Stimulated activated naive B cell treated with anti-CD40 and anti-IgM and Interleukin-4, amounts not matched to agents 10 μg/mL and 1 μg/mL and 100 μg/mL, for 72 hours (primary cell): ENCODE results near the gene NAT16.
A peak's percentile ranks its signal among the peaks of the same experiment; 100 is the strongest.
"Not testable (repeated sequence)": the region's sequence is repeated elsewhere in the genome, so short reads cannot be mapped to it uniquely, and the experiment has no call there.

Source experiments
- ATAC-seq, 2 donors: fragments of 150-1000 bp; cut with Tn5 transposase; replicated peaks; 2 replicates each; pipeline ENCODE4 v1.10.0; 2021; ENCODE audit warnings: moderate library complexity in 1 of 2
- DNase-seq: peaks from one replicate; pipeline ENCODE4 v3.0.0; 2021
- H3K27ac Mint-ChIP-seq: one replicate; pipeline ENCODE4 v1.8.0; 2022; ENCODE audit warnings: mild to moderate bottlenecking, mixed read lengths
- H3K27me3 Mint-ChIP-seq, 2 donors: one replicate each; pipeline ENCODE4 v1.8.0; 2022; ENCODE audit warnings: mixed read lengths in 2 of 2
- H3K36me3 Mint-ChIP-seq, 2 donors: one replicate each; pipeline ENCODE4 v1.8.0; 2022; ENCODE audit warnings: mixed read lengths in 2 of 2, mild to moderate bottlenecking in 1 of 2
- H3K4me1 Mint-ChIP-seq, 2 donors: one replicate each; pipeline ENCODE4 v1.8.0; 2022; ENCODE audit warnings: mixed read lengths in 2 of 2, mild to moderate bottlenecking in 1 of 2
- H3K4me3 Mint-ChIP-seq, 2 donors: one replicate each; pipeline ENCODE4 v1.8.0; 2022; ENCODE audit warnings: mild to moderate bottlenecking in 2 of 2, mixed read lengths in 2 of 2, moderate library complexity in 1 of 2
- H3K9me3 Mint-ChIP-seq, 2 donors: one replicate each; pipeline ENCODE4 v1.8.0; 2022; ENCODE audit warnings: mixed read lengths in 2 of 2, mild to moderate bottlenecking in 1 of 2

NAT16 gene

DNA sequence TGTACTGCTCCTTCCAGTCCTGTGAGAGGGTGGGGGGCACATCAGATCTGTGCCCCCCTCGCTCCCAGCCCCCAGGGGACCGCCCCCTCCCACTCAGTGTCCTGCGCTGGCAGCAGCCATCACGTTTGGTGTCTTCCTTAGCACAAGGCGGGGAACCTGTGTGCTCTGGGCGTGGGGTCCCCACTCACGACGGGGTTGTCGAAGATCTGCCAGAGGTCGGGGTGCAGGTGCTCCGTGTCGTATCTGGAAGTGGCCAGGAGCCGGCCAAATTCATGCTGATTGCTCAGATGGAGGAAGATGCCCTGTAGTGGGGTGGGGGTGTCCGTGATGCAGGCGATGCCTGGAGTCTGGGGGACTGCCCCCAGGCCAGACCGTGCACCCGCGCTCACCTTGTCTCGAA is 30.1 kb upstream of the NAT16 start:
- no peaks in the 10 kb centered on the region for H3K27me3 Mint-ChIP-seq
- no peak for ATAC-seq

DNA sequence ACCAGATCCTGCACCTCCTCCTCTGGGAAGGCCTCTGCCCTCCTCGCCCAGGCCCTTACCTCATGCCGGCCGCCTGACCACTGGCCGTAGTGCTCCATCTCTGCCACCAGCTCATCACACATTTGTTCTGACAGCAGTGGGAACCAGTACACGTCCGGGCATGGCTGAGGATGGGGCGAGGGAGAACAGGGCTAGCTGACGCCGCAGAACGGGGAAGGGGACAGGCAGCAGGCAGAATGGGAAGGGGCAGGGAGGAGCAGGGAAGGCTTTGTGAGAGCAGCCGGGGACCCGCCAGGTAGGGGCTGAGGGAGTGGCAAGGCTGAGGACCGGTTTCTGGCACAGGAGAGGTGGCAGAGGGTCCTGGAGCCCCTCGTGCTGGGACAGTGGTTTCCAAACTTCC is 28.7 kb upstream of the NAT16 start:
- DNase-seq (no peak), ATAC-seq (no peak)
- Mint-ChIP-seq H3K36me3 (peaks cover 47 to 52% of the 10 kb centered on the region in 2 donors), H3K4me1 (peaks cover 8 to 10% of the 10 kb centered on the region in 2 donors), H3K27ac (no peak overlapping the region), H3K4me3 (no peak overlapping the region), H3K27me3 (peaks cover 0 to 4% of the 10 kb centered on the region in 2 donors), H3K9me3 (no peaks in the 10 kb centered on the region)

More for the DNA sequence above, 30.1 kb upstream of the NAT16 start:
- no peak overlapping the region for H3K27ac Mint-ChIP-seq
- H3K4me1 Mint-ChIP-seq = peaks cover 8 to 9% of the 10 kb centered on the region in 2 donors
- H3K9me3 Mint-ChIP-seq = no peaks in the 10 kb centered on the region
- no peak for DNase-seq
- H3K36me3 Mint-ChIP-seq = peaks cover 52 to 61% of the 10 kb centered on the region in 2 donors
- H3K4me3 Mint-ChIP-seq = no peak overlapping the region

DNA sequence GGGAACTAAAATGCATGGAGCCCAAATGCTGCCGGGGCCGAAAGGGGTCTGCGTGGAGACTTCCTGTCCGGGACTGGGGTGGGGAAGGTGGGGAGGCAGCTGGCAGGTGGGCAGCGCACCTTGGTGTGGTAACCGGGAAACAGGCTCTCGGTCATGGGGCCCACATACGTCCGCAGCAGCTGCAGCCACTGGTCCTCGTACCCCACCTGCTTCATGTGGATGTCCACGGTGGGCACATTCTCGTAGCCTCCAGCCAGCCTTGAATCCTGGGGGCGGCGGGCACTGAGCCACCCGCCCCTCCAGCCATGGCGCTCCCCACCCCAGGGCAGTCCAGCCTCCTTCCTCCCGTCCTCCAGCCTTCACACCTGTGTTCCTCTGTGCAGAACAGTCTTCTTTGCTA is 27.4 kb upstream of the NAT16 start:
- Mint-ChIP-seq H3K27me3 (peaks cover 7 to 14% of the 10 kb centered on the region in 2 donors), H3K27ac (no peak overlapping the region), H3K4me1 (peaks cover 14 to 21% of the 10 kb centered on the region in 2 donors), H3K36me3 (peaks cover 47 to 52% of the 10 kb centered on the region in 2 donors), H3K4me3 (no peak overlapping the region), H3K9me3 (no peaks in the 10 kb centered on the region)
- DNase-seq (no peak), ATAC-seq (no peak)

DNA sequence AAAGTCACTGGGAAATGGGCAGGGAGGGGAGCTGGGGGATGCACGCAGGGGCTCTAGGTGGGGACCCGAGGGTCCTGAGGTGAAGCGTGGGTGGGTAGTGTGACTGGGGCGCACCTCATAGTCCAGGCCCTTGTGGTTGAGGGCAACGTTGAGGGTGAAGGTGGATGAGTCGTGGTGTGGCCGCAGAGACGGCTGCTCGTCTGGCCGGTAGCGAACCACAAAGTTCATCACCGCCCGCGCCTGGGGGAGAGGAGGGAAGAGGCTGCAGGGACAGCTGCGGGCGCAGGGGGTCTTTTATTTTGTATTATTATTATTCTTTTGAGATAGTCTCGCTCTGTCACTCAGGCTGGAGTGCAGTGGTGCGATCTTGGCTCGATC is 26.6 kb upstream of the NAT16 start:
- Mint-ChIP-seq H3K36me3 (peaks cover 39 to 44% of the 10 kb centered on the region in 2 donors), H3K27me3 (peaks cover 12 to 16% of the 10 kb centered on the region in 2 donors), H3K9me3 (no peaks in the 10 kb centered on the region), H3K4me3 (no peak overlapping the region), H3K4me1 (peaks cover 14 to 25% of the 10 kb centered on the region in 2 donors), H3K27ac (no peak overlapping the region)
- DNase-seq (no peak), ATAC-seq (no peak)

DNA sequence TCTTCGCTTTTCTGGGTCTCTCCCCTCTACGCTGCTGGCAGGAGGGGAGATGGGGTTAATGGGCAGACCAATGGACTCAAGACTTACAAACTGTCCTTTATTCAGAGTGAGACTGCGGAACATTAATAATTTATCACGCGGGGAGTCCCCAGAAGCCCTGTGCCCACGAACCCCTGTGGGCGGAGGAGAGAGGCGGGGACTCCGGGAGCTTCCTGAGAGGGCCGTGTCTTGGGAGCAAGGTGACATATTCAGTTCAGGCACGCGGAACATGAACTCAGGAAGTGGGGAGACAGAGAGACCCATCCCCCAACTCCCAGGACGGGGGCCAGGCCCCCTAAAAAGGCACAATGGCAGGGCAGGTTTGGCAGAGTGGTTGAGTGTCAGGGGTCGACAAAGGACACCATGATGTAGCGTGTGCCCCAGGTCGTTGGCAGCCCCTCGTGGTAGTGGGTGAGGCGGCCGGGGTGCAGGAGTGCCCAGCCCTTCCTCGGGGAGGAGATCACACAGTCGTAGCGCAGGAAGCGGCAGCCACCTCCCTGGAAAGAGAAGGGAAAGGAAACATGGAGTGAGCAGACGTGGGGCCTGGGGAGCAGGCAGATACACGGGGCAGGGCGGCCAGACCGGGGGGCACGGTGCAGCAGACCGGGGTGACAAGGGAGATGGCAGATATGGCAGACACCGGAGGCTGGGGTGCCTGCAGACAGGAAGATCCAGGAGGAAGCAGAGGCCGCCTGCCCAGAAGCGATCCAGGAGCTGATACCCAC is 26.0 kb upstream of the NAT16 start:
- peaks cover 15 to 30% of the 10 kb centered on the region in 2 donors for H3K4me1 Mint-ChIP-seq
- H3K27me3 Mint-ChIP-seq = peaks cover 17 to 21% of the 10 kb centered on the region in 2 donors
- DNase-seq (no peak), ATAC-seq (no peak)
- no peaks in the 10 kb centered on the region for H3K9me3 Mint-ChIP-seq
- H3K4me3 Mint-ChIP-seq = no peak overlapping the region
- H3K27ac Mint-ChIP-seq = peak overlapping the region; percentile 76
- peaks cover 34 to 42% of the 10 kb centered on the region in 2 donors for H3K36me3 Mint-ChIP-seq

DNA sequence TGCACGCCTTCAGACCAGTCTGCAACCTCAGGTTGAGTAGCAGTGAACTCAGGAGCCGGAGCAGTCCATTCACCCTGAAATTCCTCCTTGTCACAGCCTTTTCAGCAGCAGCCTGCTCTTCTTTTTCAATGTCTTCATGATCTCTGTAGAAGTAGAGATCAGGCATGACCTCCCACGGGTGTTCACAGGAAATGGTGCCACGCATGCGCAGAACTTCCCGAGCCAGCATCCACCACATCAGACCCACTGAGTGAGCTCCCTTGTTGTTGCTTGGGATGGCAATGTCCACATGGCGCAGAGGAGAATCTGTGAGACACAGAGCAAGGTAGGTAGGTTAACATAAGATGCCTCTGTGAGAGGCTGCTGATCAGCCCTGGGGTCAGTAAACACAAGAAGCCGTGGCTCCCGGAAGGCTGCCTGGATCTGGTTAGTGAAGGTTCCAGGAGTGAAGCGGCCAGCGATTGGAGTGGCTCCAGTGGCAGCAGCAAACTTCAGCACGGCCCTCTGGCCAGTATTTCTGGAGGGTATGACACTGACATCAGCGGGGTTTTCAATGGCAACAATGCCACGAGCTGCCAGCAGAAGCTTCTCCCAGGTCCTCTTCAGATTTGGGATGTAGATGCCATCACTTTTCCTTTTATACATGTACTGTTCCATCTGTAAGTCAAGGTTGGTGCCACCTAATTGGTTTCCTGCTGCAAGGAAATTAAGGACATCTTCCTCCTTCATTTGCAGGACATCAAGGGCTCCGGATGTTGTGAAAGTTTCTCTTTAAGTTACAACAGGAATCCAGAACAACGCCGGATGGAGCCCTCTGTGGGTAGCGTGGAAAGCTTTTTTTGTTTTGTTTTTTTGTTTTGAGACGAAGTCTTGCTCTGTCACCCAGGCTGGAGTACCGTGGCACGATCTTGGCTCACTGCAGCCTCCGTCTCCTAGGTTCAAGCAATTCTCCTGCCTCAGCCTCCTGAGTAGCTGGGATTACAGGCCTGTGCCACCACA is 23.9 kb upstream of the NAT16 start:
- DNase-seq, H3K27ac Mint-ChIP-seq, ATAC-seq, H3K4me3 Mint-ChIP-seq, H3K9me3 Mint-ChIP-seq: not testable (repeated sequence)
- H3K4me1 Mint-ChIP-seq = peaks cover 15 to 37% of the 10 kb centered on the region in 2 donors
- H3K36me3 Mint-ChIP-seq = peaks cover 23 to 34% of the 10 kb centered on the region in 2 donors
- H3K27me3 Mint-ChIP-seq = peaks cover 35 to 36% of the 10 kb centered on the region in 2 donors

DNA sequence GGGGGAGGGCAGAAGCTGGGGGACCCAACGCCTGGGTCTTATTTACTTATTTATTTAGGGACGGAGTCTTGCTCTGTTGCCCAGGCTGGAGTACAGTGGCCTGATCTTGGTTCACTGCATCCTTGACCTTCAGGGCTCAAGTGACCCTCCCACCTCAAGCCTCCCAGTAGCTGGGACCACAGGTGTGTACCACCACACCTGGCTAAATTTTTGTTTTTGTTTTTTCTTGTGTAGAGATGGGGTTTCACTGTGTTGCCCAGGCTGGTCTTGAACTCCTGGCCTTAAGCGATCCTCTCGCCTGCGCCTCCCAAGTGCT is 22.5 kb upstream of the NAT16 start:
- Mint-ChIP-seq H3K36me3 (peaks cover 11 to 23% of the 10 kb centered on the region in 2 donors), H3K27me3 (peaks cover 38 to 46% of the 10 kb centered on the region in 2 donors), H3K4me1 (peaks cover 15 to 37% of the 10 kb centered on the region in 2 donors), H3K27ac (no peak overlapping the region), H3K9me3 (no peaks in the 10 kb centered on the region), H3K4me3 (no peak overlapping the region)
- no peak for DNase-seq
- ATAC-seq = no peak

DNA sequence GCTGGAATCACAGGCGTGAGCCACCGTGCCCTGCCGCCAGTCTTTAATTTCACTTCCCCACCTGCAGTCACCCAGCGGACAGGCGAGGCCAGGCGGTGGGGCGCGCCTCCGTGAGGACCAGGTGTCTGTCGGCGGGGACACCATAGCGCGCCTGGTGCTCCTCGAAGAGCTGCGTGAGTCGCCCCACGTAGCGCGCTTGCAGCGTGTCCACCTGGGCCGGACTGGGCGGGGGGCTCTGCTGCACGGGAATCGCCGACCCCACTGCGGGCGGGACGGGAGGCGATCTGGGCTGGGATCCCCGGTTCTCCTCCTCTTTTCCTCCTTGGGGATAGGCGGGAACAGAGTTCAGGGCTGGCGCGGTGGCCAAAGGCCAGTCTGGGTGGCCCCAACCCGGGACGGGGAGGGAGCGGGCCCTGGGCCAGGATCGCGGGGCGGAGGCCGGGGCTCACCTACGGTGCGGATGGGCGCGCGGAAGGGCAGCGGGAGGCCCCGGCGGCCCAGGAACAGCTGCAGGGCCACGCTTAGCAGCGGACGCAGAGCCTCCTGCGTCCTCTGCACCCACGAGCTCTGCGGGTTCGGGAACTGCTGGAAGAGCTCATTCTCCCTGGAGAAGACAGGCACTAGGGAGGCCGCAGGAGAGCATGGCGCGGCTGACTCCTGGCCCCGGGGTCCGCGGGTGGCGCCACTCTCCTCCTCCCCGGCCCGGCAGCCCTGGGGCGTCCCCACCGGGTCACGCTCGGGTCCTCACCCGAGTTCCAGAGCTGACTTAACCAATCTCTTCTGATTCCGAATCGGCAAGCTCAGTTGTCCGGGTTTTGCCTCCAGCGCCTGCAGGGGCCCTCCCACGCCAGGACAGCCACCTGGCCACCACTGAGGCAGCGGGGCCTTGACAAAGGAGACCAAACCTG is 21.9 kb upstream of the NAT16 start:
- no peaks in the 10 kb centered on the region for H3K9me3 Mint-ChIP-seq
- peaks cover 38 to 51% of the 10 kb centered on the region in 2 donors for H3K27me3 Mint-ChIP-seq
- DNase-seq = no peak
- peak overlapping the region in 1 of 2 donors; percentile 25 for H3K4me3 Mint-ChIP-seq
- H3K36me3 Mint-ChIP-seq = peaks cover 11 to 16% of the 10 kb centered on the region in 2 donors
- ATAC-seq = peak; percentile 56 to 76
- peaks cover 15 to 37% of the 10 kb centered on the region in 2 donors for H3K4me1 Mint-ChIP-seq
- no peak overlapping the region for H3K27ac Mint-ChIP-seq

DNA sequence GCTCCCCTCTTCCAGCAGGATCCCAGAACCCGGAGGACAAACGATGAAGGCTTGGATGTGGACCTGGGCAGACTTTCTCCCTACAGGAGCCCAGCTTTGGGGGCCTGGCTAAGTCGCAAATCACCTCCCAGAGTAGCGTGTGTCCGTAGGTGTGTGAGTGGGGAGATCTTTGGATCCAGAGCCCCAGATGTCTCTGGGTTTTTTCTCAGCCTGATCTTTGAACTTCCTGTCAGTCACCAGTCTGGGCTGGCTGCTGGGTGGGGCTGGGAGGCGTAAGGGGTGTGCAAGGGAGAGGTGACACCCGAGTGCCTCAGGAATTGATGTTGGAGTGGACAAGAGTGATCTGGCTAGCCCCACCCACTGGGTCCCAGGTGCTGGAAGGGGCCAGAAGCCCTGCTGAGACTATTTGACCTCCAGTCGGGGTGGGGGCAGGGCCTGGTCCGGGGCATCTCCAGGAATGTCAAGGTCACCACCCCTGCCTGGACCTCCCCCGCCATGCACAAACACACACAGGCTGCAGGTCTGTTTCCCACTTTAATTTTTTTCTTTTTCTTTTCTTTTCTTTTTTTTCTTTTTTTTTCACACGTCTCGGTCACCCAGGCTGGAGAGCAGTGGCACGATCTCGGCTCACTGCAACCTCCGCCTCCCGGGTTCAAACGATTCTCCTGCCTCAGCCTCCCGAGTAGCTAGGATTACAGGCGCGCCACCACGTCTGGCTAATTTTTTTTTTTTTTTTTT is 20.9 kb upstream of the NAT16 start, which contains the start of gene MOGAT3:
MOGAT3 (minus strand) TSS at position 175 of the 738 bp plus-strand sequence. CDS start 182 bp downstream, outside the sequence.
- ATAC-seq (no peak), DNase-seq (no peak)
- Mint-ChIP-seq H3K27me3 (peaks cover 38 to 52% of the 10 kb centered on the region in 2 donors), H3K27ac (peak within 1 kb of the TSS; percentile 39), H3K4me1 (peaks cover 12 to 35% of the 10 kb centered on the region in 2 donors), H3K9me3 (no peaks in the 10 kb centered on the region), H3K36me3 (peaks cover 4 to 7% of the 10 kb centered on the region in 2 donors), H3K4me3 (peak within 1 kb of the TSS; percentile 25 to 50)

DNA sequence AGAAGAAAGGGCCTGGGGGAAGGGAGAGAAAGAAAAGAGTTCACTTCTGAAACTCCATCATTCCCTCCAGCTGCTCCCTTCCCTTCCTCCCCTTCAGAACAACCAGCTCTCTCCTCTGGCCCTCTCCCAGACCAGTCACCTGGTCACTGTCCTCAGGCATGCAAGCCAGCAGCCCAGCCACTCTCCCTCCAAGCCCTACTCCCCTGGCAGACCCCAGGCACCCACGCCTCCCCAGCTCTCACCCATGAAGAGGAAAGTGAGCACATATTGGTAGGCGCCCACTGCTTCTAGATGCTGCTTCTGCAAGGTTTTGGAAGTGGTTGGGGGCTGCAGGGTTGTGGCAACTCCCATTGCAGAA is 20.4 kb upstream of the NAT16 start:
- no peak overlapping the region for H3K27ac Mint-ChIP-seq
- H3K9me3 Mint-ChIP-seq = no peaks in the 10 kb centered on the region
- DNase-seq (no peak), ATAC-seq (no peak)
- peaks cover 38 to 57% of the 10 kb centered on the region in 2 donors for H3K27me3 Mint-ChIP-seq
- peak overlapping the region in 1 of 2 donors; percentile 25 for H3K4me3 Mint-ChIP-seq
- peaks cover 8 to 29% of the 10 kb centered on the region in 2 donors for H3K4me1 Mint-ChIP-seq
- peaks cover 0 to 2% of the 10 kb centered on the region in 2 donors for H3K36me3 Mint-ChIP-seq

DNA sequence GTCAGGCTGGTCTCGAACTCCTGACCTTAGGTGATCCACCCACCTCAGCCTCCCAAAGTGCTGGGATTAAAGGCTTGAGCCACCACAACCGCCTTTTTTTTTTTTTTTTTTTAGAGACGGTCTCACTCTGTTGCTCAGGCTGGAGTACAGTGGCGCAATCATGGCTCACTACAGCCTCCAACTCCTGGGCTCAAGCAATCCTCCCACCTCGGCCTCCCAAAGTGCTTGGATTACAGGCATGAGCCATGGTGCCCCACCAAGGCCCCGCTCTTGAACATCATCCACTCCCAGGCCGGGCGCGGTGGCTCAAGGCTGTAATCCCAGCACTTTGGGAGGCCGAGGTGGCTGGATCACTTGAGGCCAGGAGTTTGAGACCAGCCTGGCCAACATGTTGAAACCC is 19.4 kb upstream of the NAT16 start:
- ATAC-seq, H3K36me3 Mint-ChIP-seq, H3K27ac Mint-ChIP-seq, DNase-seq, H3K9me3 Mint-ChIP-seq, H3K4me3 Mint-ChIP-seq: not testable (repeated sequence)
- Mint-ChIP-seq H3K4me1 (peaks cover 8 to 29% of the 10 kb centered on the region in 2 donors), H3K27me3 (peaks cover 42 to 63% of the 10 kb centered on the region in 2 donors)

DNA sequence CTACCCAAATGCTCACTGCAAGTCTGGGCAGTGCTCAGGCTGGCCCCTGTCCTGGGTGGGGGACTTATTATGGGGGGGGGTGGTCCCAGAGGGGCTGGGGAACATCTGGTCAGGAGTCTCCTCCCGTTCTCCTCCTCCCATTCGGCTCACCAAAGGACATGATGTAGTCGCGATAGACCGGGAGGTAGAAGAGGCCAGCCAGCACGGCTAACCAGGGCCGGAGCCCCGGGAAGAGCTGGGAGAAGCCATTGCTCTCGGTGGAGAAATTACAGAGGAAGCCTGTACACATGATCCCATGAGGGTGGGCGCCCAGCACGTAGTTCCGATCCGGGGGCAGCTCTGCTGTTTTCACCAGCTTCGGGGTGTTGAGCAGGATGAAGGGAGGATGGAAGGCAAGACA is 18.4 kb upstream of the NAT16 start:
- peaks cover 5 to 24% of the 10 kb centered on the region in 2 donors for H3K4me1 Mint-ChIP-seq
- ATAC-seq (no peak), DNase-seq (no peak)
- H3K36me3 Mint-ChIP-seq = no peaks in the 10 kb centered on the region
- no peak overlapping the region for H3K4me3 Mint-ChIP-seq
- no peak overlapping the region for H3K27ac Mint-ChIP-seq
- no peaks in the 10 kb centered on the region for H3K9me3 Mint-ChIP-seq
- H3K27me3 Mint-ChIP-seq = peaks cover 36 to 64% of the 10 kb centered on the region in 2 donors

DNA sequence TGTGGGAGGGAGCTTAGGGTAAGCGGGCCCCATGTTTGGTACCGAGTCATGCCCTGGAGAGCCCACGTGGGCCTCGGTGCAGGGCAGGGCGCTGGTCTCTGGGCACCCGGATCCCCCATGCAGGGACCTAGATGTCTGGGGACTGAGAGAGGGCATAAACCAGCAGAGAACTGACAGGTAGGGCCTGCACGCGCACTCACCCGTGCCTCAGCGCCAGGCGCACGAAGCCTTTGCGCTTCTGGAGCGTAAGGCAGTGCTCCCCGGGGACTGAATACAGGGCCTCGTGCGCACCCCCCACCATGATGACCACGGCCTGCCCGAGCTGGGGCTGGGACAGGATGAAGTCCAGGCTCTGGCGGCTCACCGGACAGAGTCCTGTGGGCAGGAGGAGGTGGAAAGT is 17.9 kb upstream of the NAT16 start:
- Mint-ChIP-seq H3K27me3 (peaks cover 34 to 62% of the 10 kb centered on the region in 2 donors), H3K9me3 (no peaks in the 10 kb centered on the region)

More for the DNA sequence above, 17.9 kb upstream of the NAT16 start:
- H3K4me3 Mint-ChIP-seq = no peak overlapping the region
- ATAC-seq = no peak
- no peaks in the 10 kb centered on the region for H3K36me3 Mint-ChIP-seq
- no peak for DNase-seq
- H3K4me1 Mint-ChIP-seq = peaks cover 5 to 22% of the 10 kb centered on the region in 2 donors
- H3K27ac Mint-ChIP-seq = no peak overlapping the region
